Measurements from ENCODE around the gene ALDH7A1. TPM values are rescaled to one million over a fixed set of nuclear protein-coding genes. Genes with fewer than 3 reads are reported as not detected.

ALDH7A1 gene
- total RNA-seq, 1 donor from 2014 or later, result 63.6 TPM

DNA sequence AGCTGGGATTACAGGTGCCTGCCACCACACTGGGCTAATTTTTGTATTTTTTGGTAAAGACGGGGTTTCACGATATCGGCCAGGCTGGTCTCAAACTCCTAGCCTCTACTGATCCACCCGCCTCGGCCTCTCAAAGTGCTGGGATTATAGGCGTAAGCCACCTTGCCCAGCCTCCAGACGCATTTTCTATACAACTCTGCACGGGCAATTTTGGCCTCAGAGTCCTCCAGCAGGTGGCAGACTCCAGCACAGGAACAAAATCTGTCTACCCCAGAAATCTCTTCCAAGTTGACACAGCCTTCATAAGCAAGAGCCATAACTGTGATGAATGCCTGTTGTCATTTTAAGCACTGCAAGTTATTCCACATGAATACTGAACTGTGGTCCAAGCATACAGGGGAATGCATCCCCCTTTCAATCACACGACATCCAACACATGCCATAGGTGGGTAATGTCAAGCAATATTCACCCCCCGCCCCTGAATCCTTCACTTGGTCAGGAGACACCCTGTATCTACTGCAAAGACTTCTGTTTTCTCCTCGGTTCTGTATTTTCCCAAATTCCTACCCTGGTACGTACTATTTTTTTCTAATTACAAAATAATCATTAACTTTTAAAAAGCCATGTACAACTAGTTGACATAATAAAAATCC is 50.8 kb downstream of the ALDH7A1 start:
- no peaks in the 10 kb centered on the region for H3K4me1 ChIP-seq
- no peaks in the 10 kb centered on the region for H3K27me3 ChIP-seq
- H3K4me3 ChIP-seq, result no peak overlapping the region
- H3K36me3 ChIP-seq, result peaks cover 0 to 38% of the 10 kb centered on the region in 2 donors
- no peaks in the 10 kb centered on the region for H3K9me3 ChIP-seq
- H3K27ac ChIP-seq, result no peak overlapping the region
- intact Hi-C loops (cut with DNase I), result no loop called here
- DNase-seq (ENCODE audit: extremely low spot score in 2 of 2), result no peak
- TF ChIP-seq POLR2A (IDR thresholded peaks at IDR 0.05) (no peak), POLR2AphosphoS5 (IDR thresholded peaks at IDR 0.05; ENCODE audit: insufficient read depth in 1 of 2, low read depth in 1 of 2) (no peak)
- TF ChIP-seq, protein P1, sequence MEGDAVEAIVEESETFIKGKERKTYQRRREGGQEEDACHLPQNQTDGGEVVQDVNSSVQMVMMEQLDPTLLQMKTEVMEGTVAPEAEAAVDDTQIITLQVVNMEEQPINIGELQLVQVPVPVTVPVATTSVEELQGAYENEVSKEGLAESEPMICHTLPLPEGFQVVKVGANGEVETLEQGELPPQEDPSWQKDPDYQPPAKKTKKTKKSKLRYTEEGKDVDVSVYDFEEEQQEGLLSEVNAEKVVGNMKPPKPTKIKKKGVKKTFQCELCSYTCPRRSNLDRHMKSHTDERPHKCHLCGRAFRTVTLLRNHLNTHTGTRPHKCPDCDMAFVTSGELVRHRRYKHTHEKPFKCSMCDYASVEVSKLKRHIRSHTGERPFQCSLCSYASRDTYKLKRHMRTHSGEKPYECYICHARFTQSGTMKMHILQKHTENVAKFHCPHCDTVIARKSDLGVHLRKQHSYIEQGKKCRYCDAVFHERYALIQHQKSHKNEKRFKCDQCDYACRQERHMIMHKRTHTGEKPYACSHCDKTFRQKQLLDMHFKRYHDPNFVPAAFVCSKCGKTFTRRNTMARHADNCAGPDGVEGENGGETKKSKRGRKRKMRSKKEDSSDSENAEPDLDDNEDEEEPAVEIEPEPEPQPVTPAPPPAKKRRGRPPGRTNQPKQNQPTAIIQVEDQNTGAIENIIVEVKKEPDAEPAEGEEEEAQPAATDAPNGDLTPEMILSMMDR (IDR thresholded peaks at IDR 0.05), result peak in 2 of 3 experiments; percentile 2 to 11

DNA sequence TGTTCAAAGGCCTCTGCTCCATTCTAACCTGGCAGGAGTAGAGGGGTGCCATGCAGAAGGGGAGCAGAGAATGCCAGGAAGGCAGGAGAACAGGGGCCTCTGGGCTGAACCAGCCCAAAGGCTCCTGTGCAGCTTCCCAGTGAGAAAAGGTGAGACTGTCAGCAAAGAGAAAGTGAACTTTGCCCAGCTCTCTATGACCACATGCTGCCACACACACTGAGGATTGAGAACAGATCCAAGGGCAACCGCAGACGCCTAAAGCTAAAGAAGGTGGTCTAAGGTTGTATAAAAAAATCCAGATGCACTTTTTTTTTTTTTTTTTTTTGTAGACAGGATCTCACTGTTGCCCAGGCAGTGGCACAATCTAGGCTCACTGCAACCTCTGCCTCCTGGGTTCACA is 51.4 kb downstream of the ALDH7A1 start:
- Histone ChIP-seq H3K36me3 (peaks cover 0 to 35% of the 10 kb centered on the region in 2 donors), H3K4me3 (no peak overlapping the region), H3K9me3 (no peaks in the 10 kb centered on the region), H3K27me3 (no peaks in the 10 kb centered on the region), H3K4me1 (peaks cover 4% of the 10 kb centered on the region), H3K27ac (no peak overlapping the region)
- no peak for DNase-seq (ENCODE audit: extremely low spot score in 2 of 2)
- intact Hi-C loops (cut with DNase I), result no loop called here
- TF ChIP-seq, protein P1 (IDR thresholded peaks at IDR 0.05), result no peak
- TF ChIP-seq POLR2A (IDR thresholded peaks at IDR 0.05) (no peak), POLR2AphosphoS5 (IDR thresholded peaks at IDR 0.05; ENCODE audit: insufficient read depth in 1 of 2, low read depth in 1 of 2) (no peak)

DNA sequence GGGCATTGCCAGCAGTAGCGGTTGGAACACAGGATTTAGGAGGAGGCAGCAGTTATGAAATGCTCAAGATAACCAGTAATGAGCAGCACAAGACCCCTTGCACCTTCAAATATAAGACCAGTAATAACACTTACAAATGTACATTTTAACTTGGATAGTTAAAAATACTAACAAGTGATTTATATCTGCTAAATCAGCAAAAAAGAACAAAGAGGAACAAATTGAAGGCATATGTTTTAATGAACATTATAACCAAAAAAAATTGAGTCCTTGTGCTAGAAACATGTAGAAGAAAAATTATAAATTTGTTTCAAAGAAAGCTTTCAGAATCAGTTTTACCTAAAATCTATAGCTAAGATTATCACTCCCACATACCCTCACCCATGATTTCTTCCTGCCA is 52.0 kb downstream of the ALDH7A1 start:
- Histone ChIP-seq H3K27ac (no peak overlapping the region), H3K27me3 (no peaks in the 10 kb centered on the region), H3K4me3 (no peak overlapping the region), H3K4me1 (peaks cover 8% of the 10 kb centered on the region), H3K36me3 (peaks cover 0 to 33% of the 10 kb centered on the region in 2 donors), H3K9me3 (no peaks in the 10 kb centered on the region)
- intact Hi-C loops (cut with DNase I), result no loop called here
- DNase-seq (ENCODE audit: extremely low spot score in 2 of 2), result no peak
- TF ChIP-seq POLR2A (IDR thresholded peaks at IDR 0.05), result no peak
- TF ChIP-seq, protein P1 (IDR thresholded peaks at IDR 0.05), result no peak

DNA sequence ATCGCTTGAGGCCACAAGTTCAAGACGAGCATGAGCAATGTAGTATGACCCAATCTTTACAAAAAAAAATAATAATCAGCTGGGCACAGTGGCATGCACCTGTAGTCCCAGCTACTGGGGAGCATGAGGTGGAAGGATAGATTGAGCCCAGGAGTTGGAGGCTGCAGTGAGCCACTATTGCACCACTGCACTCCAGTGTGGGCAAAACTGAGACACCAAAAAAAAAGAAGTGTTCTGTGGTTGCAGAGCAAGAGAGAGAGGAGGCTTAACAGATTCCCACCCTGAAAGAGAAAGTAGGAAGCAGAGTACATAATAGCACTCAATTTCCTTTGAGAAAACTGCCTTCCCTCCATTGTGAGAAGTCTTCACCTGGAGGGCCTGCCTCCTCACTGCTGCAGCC is 52.6 kb downstream of the ALDH7A1 start:
- intact Hi-C loops (cut with DNase I), result no loop called here
- peaks cover 8% of the 10 kb centered on the region for H3K4me1 ChIP-seq
- no peak overlapping the region for H3K27ac ChIP-seq
- TF ChIP-seq POLR2A (IDR thresholded peaks at IDR 0.05), result no peak
- DNase-seq (ENCODE audit: extremely low spot score in 2 of 2), result peak in 1 of 2 donors; percentile 58
- no peak overlapping the region for H3K4me3 ChIP-seq
- H3K27me3 ChIP-seq, result no peaks in the 10 kb centered on the region
- H3K36me3 ChIP-seq, result peaks cover 0 to 27% of the 10 kb centered on the region in 2 donors
- no peaks in the 10 kb centered on the region for H3K9me3 ChIP-seq

DNA sequence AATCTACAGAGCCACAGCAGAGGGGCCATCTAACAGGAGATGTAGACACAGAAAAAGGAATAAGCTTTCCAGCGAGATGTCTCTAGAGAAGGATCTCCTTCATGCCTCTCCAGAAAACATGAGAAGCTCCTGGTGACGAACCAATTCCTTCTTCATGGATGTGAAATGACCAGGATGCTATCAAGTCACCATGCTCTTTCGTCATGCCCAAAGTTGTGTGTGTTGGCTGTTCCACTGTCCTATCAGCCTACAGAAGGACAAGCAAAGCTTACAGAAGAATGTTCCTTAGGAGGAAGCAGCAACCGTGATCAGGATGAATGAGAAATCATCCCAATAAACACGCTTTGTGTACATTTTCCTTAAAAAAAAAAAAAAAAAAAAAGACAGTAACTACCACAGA is 54.4 kb downstream of the ALDH7A1 start:
- Histone ChIP-seq H3K4me1 (peaks cover 8% of the 10 kb centered on the region), H3K27ac (no peak overlapping the region), H3K36me3 (peaks cover 0 to 15% of the 10 kb centered on the region in 2 donors), H3K4me3 (no peak overlapping the region), H3K27me3 (no peaks in the 10 kb centered on the region), H3K9me3 (no peaks in the 10 kb centered on the region)
- no peak for TF ChIP-seq POLR2A (IDR thresholded peaks at IDR 0.05)
- no peak for TF ChIP-seq POLR2AphosphoS5 (IDR thresholded peaks at IDR 0.05; ENCODE audit: insufficient read depth in 1 of 2, low read depth in 1 of 2)
- TF ChIP-seq, protein P1 (IDR thresholded peaks at IDR 0.05), result no peak
- intact Hi-C loops (cut with DNase I), result no loop called here
- peak in 1 of 2 donors; percentile 47 for DNase-seq (ENCODE audit: extremely low spot score in 2 of 2)

Data from vagina (tissue), 2 donors.